Epithelial cell of proximal tubule (primary cell): ENCODE measurements around the gene BLOC1S4. TPM values are rescaled to one million over a fixed set of nuclear protein-coding genes. Genes with fewer than 3 reads are reported as not detected.

Experiments used
- DNase-seq: peaks from one replicate; pipeline ENCODE4 v3.0.0-alpha.2; 2011; ENCODE audit warnings: low read depth
- H3K4me3 ChIP-seq: 2 replicates; pipeline ENCODE4 v1.5.1; 2011; ENCODE audit warnings: low read depth, mild to moderate bottlenecking, low read length
- total RNA-seq: library from RNA; depleted of rRNA; stranded (reverse); fragments of >200 nt; gene quantifications from 2 replicates; pipeline ENCODE4 v1.2.3, GENCODE V29; 2015
- TF ChIP-seq, protein P1 (sequence below): conservative IDR thresholded peaks from 2 replicates; pipeline ENCODE4 v1.5.1; 2012; ENCODE audit warnings: low read depth, mild to moderate bottlenecking, low read length

Gene BLOC1S4
- total RNA-seq, 1 donor from 2014 or later, result 22.0 TPM

DNA sequence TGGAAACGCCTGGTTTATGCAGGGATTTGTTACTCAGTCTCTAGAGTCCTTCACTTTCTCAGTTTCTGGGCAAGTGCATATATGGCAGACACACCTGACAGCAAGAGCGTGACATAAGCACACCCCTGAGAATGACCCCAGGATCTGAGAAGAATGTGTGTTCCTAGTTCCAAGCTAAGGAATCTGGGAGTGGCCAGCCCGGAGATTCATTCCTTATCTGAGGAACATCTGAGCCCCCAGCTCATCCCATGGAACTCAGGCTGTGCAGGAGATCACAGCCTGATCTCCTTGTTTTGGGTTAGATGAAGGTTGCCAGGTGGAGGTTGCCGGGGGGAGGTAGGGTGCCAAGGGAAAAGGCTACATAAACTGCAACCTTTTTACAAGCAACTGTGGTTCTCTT, 42.8 kb downstream of the BLOC1S4 start:
- DNase-seq, result no peak
- no peak overlapping the region for H3K4me3 ChIP-seq

DNA sequence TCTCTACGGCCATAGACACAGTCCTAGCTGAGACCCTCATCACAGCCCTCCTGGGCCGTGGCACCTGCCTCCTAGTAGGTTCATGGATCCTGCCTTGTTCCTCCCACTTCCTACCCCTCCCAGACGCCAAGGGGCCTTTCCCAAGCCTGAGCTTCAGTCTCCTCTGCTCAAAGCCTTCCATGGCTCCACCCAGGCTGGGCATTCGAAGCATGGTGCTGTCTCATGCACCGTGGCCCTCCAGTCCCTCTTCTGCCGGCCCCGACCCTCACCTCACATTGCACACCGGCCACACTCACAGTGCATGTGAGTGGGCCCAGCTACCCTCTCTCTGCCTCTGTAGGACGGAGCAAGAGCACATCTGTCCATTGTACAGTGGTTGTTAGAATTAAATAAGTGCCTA, 44.9 kb downstream of the BLOC1S4 start:
- TF ChIP-seq, protein P1, sequence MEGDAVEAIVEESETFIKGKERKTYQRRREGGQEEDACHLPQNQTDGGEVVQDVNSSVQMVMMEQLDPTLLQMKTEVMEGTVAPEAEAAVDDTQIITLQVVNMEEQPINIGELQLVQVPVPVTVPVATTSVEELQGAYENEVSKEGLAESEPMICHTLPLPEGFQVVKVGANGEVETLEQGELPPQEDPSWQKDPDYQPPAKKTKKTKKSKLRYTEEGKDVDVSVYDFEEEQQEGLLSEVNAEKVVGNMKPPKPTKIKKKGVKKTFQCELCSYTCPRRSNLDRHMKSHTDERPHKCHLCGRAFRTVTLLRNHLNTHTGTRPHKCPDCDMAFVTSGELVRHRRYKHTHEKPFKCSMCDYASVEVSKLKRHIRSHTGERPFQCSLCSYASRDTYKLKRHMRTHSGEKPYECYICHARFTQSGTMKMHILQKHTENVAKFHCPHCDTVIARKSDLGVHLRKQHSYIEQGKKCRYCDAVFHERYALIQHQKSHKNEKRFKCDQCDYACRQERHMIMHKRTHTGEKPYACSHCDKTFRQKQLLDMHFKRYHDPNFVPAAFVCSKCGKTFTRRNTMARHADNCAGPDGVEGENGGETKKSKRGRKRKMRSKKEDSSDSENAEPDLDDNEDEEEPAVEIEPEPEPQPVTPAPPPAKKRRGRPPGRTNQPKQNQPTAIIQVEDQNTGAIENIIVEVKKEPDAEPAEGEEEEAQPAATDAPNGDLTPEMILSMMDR, result no peak
- DNase-seq, result no peak

More for the DNA sequence above, 42.8 kb downstream of the BLOC1S4 start:
- TF ChIP-seq, protein P1, result no peak

DNA sequence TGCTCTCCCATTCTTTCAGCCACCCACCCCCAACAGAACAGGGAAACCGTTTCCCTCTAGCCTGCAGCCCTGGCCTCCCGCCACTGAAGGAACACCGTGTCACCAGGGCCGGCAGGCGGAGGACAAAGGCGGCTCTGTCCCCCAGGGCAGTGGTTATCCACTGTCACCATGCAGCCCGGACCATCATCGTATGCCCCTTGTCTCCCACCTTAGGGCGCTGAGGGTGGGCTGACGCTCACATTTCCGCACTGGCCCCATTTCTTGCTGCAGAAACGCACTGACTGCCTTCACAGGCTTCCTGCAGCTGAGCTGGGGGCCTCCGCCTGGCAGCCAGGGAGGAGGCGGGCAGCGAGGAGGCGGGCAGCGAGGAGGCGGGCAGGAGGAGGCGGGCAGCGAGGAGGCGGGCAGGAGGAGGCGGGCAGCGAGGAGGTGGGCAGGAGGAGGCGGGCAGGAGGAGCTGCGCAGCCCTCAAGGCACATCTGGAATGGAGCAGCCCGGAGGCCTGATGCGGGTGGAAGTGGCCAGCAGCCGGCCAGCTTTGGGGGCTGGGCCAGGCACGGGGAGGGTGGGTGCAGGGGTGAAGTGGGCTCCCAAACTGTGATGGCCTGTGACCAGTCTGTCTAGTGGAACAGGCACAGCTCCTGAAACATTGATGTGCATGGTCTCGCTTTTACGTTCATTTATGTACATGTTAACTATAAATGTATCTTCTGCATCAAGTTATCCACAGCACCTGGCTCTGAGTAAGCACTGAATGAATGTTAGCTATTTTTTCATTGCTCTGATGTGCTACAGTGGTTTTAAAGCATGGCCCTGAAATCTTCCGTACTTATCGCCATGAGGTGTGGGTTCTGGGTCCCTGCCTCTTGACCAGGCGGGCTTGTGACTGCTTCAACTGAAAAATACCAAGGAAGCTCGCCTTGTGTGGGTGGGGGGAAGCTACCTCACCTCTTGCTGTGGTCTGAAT, 46.0 kb downstream of the BLOC1S4 start:
- TF ChIP-seq, protein P1, result no peak
- peak overlapping the region; percentile 28 for H3K4me3 ChIP-seq
- no peak for DNase-seq

More for the DNA sequence above, 44.9 kb downstream of the BLOC1S4 start:
- no peak overlapping the region for H3K4me3 ChIP-seq

DNA sequence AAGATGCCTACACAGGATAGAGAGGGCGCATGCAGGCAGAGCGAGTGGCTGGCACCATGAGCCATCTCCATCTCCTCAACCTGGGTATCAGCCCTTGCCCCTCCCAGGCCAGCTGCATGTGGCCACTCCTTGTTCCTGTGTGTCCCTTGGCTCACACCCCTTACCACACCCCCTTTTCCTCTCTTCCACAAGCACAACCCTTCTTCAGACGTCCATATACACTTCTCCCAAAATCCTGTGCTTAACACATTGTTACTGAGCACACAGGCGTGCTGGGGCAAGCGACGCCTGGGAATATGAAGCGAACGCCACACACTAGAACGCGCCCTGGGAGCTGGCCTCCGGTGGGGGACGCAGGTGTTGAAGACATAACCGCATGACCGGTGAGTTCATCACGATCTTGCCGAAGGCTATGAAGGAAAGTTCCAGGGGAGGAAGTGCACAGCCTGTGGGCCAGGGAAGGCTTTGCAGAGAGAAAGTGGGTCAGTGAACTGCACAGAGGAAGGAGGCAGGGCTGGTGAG, 47.4 kb downstream of the BLOC1S4 start:
- TF ChIP-seq, protein P1, result peak; percentile 23
- no peak overlapping the region for H3K4me3 ChIP-seq
- DNase-seq, result no peak

DNA sequence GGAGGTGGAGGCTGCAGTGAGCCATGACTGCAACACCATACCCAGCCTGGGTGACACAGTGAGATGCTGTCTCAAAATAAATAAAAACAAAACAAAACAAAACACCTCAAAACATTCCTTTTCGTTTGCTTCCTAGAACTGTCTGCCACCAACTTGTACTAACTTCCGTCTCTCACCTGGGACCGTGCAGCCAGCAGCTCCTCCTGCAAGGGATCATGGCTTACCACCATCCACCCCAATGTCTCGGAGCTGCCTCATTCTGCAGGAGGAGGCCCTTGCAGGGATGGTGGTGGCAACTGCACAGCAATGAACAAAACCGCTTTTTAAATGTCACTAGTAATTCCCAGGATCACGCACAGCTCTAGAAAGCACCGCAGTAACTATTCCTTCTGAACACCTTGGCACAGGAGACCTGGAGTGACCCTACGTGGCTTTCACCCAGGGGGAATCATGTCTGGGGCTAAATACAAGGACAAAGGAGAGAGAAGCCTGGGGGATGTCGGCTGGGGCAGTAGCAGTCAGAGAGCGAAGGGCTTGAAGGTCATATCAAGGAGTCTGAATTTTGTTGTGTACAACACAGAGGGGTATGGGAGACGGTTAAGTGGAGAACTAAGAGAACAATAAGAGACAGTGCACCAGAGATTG, 49.1 kb downstream of the BLOC1S4 start:
- H3K4me3 ChIP-seq, result no peak overlapping the region
- TF ChIP-seq, protein P1, result no peak
- DNase-seq, result no peak

DNA sequence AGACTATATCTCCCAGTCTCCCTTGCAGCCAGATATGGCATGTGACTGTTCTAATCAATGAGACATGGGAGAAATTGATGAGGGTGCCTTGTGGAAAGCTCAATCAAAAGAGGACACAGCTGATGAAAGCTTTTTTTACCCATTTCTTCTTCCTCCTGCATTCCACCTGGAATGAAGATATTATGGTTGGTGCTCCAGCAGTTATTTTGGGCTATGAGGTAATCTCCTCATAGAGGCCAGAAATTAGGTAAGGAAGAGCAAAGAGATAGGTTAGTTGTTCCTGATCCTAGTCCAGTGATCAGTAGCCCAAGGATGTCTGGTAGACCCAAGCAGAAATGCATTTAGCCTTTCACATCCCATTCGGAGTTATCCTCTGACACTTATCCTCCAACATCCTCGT, 49.7 kb downstream of the BLOC1S4 start:
- no peak overlapping the region for H3K4me3 ChIP-seq
- no peak for DNase-seq
- TF ChIP-seq, protein P1, result no peak

Other genes with a start within 250 kb of the BLOC1S4 start
- not detected in 2 replicates for gene PPP2R2C, start 243.6 kb upstream of the BLOC1S4 start, total RNA-seq
- 13.0 and 20.6 TPM in 2 replicates for gene MAN2B2, start 141.0 kb upstream of the BLOC1S4 start, total RNA-seq
- gene MRFAP1, start 75.5 kb upstream of the BLOC1S4 start, total RNA-seq, result 266 and 330 TPM in 2 replicates
- 0.14 and 92.5 TPM in 2 replicates for gene S100P, start 22.3 kb upstream of the BLOC1S4 start, total RNA-seq
- gene MRFAP1L1, start 6.3 kb upstream of the BLOC1S4 start, total RNA-seq, result 30.9 and 49.1 TPM in 2 replicates
- 15.0 and 20.9 TPM in 2 replicates for gene KIAA0232, start 66.6 kb downstream of the BLOC1S4 start, total RNA-seq
- 43.3 and 47.2 TPM in 2 replicates for gene TBC1D14, start 193.7 kb downstream of the BLOC1S4 start, total RNA-seq